Hematopoietic multipotent progenitor cell treated with erythropoietin and hydrocortisone succinate and interleukin-3 and kit ligand, for 4 days (in vitro differentiated cells): ENCODE measurements around the gene MFAP4.
A peak's percentile ranks its signal among the peaks of the same experiment; 100 is the strongest.
"Not testable (repeated sequence)": the region's sequence is repeated elsewhere in the genome, so short reads cannot be mapped to it uniquely, and the experiment has no call there.

Experiments used
- DNase-seq: peaks from one replicate; pipeline ENCODE4 v3.0.0-alpha.2; 2015

Gene MFAP4

GRCh38 chr17:19369846-19370492 lies 17.0 kb downstream of the MFAP4 start:
- DNase-seq: peak; percentile 60

GRCh38 chr17:19369107-19369778 lies 17.7 kb downstream of the MFAP4 start:
- no peak for DNase-seq

- DNase-seq: no peak
Observed at GRCh38 chr17:19368229-19368628, 18.8 kb downstream of the MFAP4 start.

DNA sequence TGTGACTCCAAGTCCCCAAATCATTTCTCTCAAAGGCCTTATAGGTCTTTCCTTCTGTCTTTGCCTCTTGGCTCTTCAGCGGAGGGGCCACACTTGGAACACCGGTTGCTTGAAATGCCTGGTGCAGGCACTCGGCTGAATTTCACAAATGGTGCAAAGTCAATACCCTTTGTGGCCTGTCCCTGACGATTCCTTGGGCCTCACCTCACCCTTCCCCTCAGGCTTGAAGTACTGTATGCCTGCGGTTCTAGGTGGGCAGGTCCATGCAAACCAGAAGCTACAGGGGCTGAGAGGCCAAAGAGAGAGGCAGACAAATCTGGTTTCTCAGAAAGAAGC lies 20.4 kb downstream of the MFAP4 start:
- no peak for DNase-seq

DNA sequence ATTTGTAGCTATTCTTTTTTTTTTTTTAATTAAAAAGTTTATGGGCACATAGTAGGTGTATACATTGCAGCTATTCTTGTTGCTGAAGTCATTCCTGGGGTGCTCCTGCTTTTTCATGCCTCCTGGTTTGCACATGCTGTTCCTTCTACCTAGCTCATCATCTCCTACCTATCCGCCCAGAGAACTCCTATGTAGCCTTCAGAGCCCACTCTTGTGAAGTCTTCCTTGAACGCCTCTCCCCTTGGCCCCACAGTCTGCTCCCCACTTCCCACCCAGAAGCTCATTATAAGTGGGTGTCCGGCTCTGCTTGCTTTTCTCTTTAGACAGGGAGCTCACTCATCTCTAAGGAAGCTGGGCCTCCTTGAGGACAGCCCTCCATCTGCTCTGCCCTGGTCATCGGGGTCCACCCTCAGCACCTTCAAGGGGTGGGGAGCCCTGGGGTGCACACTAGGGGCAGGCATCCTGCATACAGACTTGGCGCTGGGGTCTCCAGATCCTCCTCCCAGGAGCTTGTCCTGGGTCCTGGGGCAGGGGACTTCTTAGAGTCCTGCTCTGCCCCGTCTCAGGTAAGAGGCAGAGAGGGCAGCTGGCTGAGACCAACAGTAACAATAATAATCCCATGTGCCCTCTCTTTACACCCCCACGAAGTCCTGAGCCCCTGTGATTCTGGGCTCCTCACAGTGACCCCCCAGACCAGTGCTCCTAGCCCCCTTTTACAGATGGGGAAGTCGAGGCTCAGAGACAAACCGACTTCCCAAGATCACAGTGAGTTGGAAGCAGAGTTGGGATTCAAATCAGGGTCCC lies 21.0 kb downstream of the MFAP4 start:
- no peak for DNase-seq

- DNase-seq: no peak
Observed at GRCh38 chr17:19365499-19365817, 21.5 kb downstream of the MFAP4 start.

DNA sequence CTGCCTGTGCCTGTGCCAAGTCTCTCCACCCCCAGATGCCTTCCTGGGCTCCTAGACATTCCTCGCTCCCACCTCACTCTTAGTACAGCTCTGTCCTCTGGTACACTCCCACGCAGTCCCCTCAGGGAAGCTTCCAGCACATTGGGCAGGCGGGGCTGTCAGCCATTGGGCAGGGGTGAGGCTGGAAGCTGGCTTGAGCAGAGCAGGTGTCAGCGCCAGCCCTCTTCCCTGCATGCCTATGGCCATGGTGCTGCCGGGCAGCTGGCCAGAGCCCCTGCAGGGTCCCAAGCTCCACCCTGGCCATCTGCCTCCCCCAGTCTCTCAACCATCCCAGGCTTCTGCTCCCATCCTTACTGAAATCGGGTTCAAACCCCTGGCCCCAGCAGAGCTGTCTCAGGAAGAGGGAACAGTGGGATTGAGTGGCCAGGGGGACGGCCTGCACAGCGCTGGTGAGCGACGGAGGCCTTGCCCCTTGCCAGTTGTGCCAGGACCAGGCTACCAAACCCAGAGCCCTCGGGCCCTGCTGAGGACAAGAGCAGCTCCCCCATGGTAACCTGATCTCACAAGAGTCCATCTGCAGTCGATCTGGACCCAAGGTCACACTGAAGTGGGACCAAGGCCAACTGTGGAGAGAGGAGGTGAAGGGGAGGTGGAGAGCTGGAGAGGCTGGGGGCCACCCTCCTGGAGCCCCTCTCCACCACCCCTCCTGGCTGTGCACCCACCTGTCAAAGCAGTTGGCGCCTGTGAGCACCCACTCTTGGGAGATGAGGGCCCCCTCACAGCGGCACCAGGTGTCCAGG lies 22.1 kb downstream of the MFAP4 start:
- no peak for DNase-seq

GRCh38 chr17:19363460-19364035 lies 23.4 kb downstream of the MFAP4 start:
- no peak for DNase-seq

- DNase-seq: no peak
Observed at GRCh38 chr17:19363114-19363438, 23.9 kb downstream of the MFAP4 start.

GRCh38 chr17:19362277-19363113 lies 24.5 kb downstream of the MFAP4 start, which contains the start of gene B9D1:
TSS of gene B9D1 (minus strand) at chr17:19362723. CDS start at chr17:19362569, 154 bp downstream.
- DNase-seq: peak; percentile 93

- DNase-seq: no peak
Observed at GRCh38 chr17:19361944-19362276, 25.1 kb downstream of the MFAP4 start.

DNA sequence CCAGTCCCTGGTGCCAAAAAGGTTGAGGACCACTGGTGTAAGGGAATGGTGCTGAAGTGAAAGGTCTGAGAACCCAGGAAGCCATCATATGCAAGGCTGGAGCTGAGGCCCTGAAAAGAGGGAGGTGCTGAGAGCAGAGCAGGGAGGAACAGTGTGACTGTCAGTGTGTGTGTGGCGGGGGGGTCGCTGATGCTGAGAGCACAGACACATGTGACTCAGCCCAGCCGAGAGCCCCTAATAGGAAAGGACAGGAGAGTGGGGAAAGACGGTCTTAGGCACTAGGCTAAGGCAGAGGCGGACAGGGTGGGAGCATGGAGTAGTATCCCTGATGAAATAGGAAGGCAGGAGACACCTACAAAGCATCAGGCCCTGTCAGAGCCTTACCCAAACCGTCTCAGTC lies 25.7 kb downstream of the MFAP4 start:
- DNase-seq: no peak

DNA sequence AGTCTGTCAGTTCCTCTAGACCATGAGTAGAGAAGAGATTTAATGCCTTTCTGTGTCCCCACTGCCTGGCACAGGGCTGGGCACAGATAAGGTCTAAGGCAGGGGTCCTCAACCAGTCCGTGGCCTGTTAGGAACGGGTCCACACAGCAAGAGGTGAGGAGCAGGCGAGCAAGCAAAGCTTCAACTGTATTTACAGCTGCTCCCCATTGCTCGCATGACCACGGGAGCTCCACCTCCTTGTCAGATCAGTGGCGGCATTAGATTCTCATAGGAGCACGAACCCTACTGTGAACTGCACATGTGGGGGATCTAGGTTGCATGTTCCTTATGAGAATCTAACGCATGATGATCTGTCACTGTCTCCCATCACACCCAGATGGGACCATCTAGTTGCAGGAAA lies 26.2 kb downstream of the MFAP4 start:
- no peak for DNase-seq

GRCh38 chr17:19359856-19360255 lies 27.1 kb downstream of the MFAP4 start:
- DNase-seq: no peak

DNA sequence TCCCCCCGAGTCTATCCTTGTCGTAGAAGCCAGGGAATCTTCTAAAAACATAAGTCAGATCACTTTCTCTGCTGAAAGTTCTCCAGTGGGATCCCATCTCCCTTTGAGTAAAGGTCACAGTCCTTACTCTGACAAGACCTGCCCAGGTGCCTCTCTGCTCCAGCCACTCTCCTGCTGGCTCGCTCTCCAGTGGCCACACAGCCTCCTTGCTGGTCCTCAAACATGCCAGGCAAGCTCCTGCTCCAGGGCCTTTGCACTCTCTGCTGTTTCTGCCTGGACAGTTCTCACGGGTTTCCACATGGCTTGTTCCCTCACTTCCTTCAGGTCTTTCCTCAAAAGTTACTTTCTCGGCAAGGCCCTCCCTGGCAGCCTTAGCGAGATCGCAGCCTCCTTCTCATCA lies 27.8 kb downstream of the MFAP4 start:
- DNase-seq: no peak

DNA sequence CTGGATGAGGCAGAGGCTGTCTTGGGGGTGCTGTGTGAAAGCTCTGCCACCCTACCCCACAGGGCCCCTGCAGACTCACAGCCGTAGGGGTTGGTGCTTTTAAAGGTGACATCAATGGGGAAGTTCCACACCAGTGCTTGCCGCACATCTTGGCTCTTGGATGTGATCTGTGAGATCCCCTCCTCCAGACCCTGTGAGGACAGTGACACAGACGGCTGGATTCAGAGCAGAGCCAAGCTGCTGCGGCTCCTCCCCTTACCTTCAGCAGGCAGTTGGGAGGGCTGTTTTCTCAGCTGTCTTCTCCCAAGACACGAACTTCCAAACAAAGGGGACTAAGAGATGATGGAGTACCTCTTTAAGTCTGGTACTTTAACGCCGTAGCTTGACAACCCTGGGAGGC lies 29.2 kb downstream of the MFAP4 start:
- no peak for DNase-seq

DNA sequence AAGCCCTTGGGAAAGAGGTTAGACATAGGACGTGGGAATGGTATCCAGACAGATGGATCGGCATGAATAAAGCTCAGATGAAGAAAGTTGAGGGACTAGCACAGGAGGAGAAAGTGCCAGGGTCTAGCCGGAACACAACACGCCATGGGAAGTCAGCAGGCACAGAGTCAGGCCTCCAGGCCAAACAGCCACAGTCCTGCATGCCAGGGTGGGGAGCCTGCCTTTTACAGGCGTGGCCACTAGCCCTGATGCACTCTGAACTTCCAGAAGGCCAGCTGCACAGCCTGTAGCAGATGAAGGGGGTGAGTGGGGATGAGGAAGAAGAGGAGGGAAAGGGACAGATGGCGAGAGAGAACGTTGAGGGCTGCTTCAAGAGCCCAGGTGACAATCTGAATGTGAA lies 29.6 kb downstream of the MFAP4 start:
- no peak for DNase-seq

GRCh38 chr17:19354748-19355147 lies 32.2 kb downstream of the MFAP4 start:
- DNase-seq: no peak

GRCh38 chr17:19353401-19353800 lies 33.6 kb downstream of the MFAP4 start:
- not testable (repeated sequence) for DNase-seq

- DNase-seq: no peak
Observed at GRCh38 chr17:19348806-19349205, 38.2 kb downstream of the MFAP4 start.

DNA sequence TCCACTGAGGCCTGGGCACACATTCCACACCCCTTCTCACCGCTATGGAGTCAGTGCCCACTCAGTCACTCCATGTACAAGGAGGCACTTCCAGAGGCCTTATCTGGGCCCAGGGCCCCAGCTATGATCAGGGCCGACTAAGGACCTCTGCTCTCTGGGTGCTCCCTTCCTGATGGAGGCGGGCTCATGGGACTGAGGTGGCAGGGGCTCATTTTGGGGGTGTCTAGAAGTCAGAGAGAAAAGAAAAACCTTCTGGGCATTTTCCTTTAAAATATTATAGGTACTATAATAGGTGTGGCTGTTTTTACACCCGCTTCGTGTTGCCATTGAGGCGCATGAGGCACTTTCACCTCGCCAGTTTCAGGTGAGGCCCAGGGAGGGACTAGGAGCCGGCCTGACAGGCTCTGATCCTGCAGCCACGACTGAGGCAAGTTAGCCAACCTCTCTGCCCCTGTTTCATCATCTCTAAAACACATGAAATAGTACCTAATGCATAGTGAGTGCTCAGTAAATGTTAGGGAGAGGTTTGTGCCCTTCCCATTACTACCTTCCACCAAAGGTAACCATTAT lies 38.8 kb downstream of the MFAP4 start:
- no peak for DNase-seq
